ENCODE data around the gene CLEC4C. TPM values are rescaled to one million over a fixed set of nuclear protein-coding genes. Genes with fewer than 3 reads are reported as not detected.

The CLEC4C gene
- total RNA-seq, 1 experiment from 2014 or later, result not detected

- ATAC-seq (no peak), DNase-seq (ENCODE audit: low read depth, low spot score) (no peak)
- no peaks in the 10 kb centered on the region for H3K4me1 ChIP-seq (ENCODE audit: control insufficient read depth, insufficient read depth, low read length)
- no peaks in the 10 kb centered on the region for H3K36me3 ChIP-seq (ENCODE audit: control insufficient read depth, insufficient read depth, low read length)
- H3K9me3 ChIP-seq (ENCODE audit: control insufficient read depth, insufficient read depth, low read depth, low read length), result no peaks in the 10 kb centered on the region
- intact Hi-C loops (cut with micrococcal nuclease; ENCODE audit: unreplicated experiment), result no loop called here
- no peak for TF ChIP-seq POLR2AphosphoS5 (IDR thresholded peaks at IDR 0.05; ENCODE audit: low read depth, low read length)
- TF ChIP-seq TCF7L2 (IDR thresholded peaks at IDR 0.05; ENCODE audit: low read depth, low read length), result no peak
- no peak for TF ChIP-seq SIN3A (IDR thresholded peaks at IDR 0.05; ENCODE audit: borderline replicate concordance, insufficient read depth, low read depth, low read length)
- no peak for TF ChIP-seq REST (IDR thresholded peaks at IDR 0.05; ENCODE audit: insufficient read depth in 1 of 2, low read depth in 2 of 2, low read length in 1 of 2)
- TF ChIP-seq CTCF (IDR thresholded peaks at IDR 0.05), result no peak
- no peak overlapping the region for H3K27ac ChIP-seq (ENCODE audit: low read length)
- BruUV-seq (replicated peaks), result no TSS peak
- ChIA-PET CTCF (no interaction called here), POLR2A (no interaction called here)
- H3K27me3 ChIP-seq (ENCODE audit: control insufficient read depth, insufficient read depth, low read length), result no peaks in the 10 kb centered on the region
- H3K4me3 ChIP-seq (ENCODE audit: low read depth in 2 of 2, low read length in 2 of 2), result no peak overlapping the region
- in situ Hi-C loops (cut with HindIII; ENCODE audit: low pct_unique_long_range_greater_than_20kb, low sequenced_read_pairs), result no loop called here
Measured at GRCh38 chr12:7693793-7694192, 53.4 kb downstream of the CLEC4C start.

GRCh38 chr12:7681535-7681934 is 65.6 kb downstream of the CLEC4C start:
- Histone ChIP-seq H3K9me3 (ENCODE audit: control insufficient read depth, insufficient read depth, low read depth, low read length) (no peaks in the 10 kb centered on the region), H3K27me3 (ENCODE audit: control insufficient read depth, insufficient read depth, low read length) (no peaks in the 10 kb centered on the region), H3K36me3 (ENCODE audit: control insufficient read depth, insufficient read depth, low read length) (no peaks in the 10 kb centered on the region), H3K4me3 (ENCODE audit: low read depth in 2 of 2, low read length in 2 of 2) (no peak overlapping the region), H3K27ac (ENCODE audit: low read length) (no peak overlapping the region), H3K4me1 (ENCODE audit: control insufficient read depth, insufficient read depth, low read length) (no peaks in the 10 kb centered on the region)
- intact Hi-C loops (cut with micrococcal nuclease; ENCODE audit: unreplicated experiment), result no loop called here
- ATAC-seq (no peak), DNase-seq (ENCODE audit: low read depth, low spot score) (no peak)
- in situ Hi-C loops (cut with HindIII; ENCODE audit: low pct_unique_long_range_greater_than_20kb, low sequenced_read_pairs), result no loop called here
- ChIA-PET CTCF (no interaction called here), POLR2A (no interaction called here)
- BruUV-seq (replicated peaks), result no TSS peak
- TF ChIP-seq SIN3A (IDR thresholded peaks at IDR 0.05; ENCODE audit: borderline replicate concordance, insufficient read depth, low read depth, low read length) (no peak), TCF7L2 (IDR thresholded peaks at IDR 0.05; ENCODE audit: low read depth, low read length) (no peak)

Other genes with a start within 250 kb of the CLEC4C start
- gene CD163, start 243.6 kb downstream of the CLEC4C start, total RNA-seq (2021; ENCODE audit: unreplicated experiment), result 0.64 TPM
- gene APOBEC1, start 81.5 kb downstream of the CLEC4C start, total RNA-seq (2021; ENCODE audit: unreplicated experiment), result not detected
- not detected for gene GDF3, start 51.6 kb downstream of the CLEC4C start, total RNA-seq (2021; ENCODE audit: unreplicated experiment)
- not detected for gene DPPA3, start 35.9 kb downstream of the CLEC4C start, total RNA-seq (2021; ENCODE audit: unreplicated experiment)
- gene NANOGNB, start 17.8 kb upstream of the CLEC4C start, total RNA-seq (2021; ENCODE audit: unreplicated experiment), result not detected
- gene NANOG, start 42.0 kb upstream of the CLEC4C start, total RNA-seq (2021; ENCODE audit: unreplicated experiment), result 0.62 TPM
- not detected for gene SLC2A14, start 125.5 kb upstream of the CLEC4C start, total RNA-seq (2021; ENCODE audit: unreplicated experiment)
- gene SLC2A3, start 188.8 kb upstream of the CLEC4C start, total RNA-seq (2021; ENCODE audit: unreplicated experiment), result 0.51 TPM